OCI-LY3 (cell line): Measurements from ENCODE around the gene B3GALT6.
A peak's percentile ranks its signal among the peaks of the same experiment; 100 is the strongest.

Source experiments
- H2AFZ ChIP-seq: fragments of 200-600, 300-600 bp; shearing (Covaris generic); 2 replicates; pipeline ENCODE4 v1.6.0; 2014; ENCODE audit warnings: antibody characterized with exemption, low read depth, low read length
- H3K27ac ChIP-seq: fragments of 200-600, 300-600 bp; sonication (generic); 2 replicates; pipeline ENCODE4 v1.5.1; 2014; ENCODE audit warnings: mild to moderate bottlenecking, low read length, moderate library complexity, mixed read lengths
- H3K27me3 ChIP-seq: fragments of 200-600, 300-600 bp; sonication (generic); 2 replicates; pipeline ENCODE4 v1.6.1; 2014; ENCODE audit warnings: low read depth, low read length, mixed read lengths
- H3K36me3 ChIP-seq: fragments of 200-600, 300-600 bp; sonication (generic); replicated peaks from 2 replicates; pipeline ENCODE3; 2014; ENCODE audit warnings: low read depth, low read length, mixed read lengths
- H3K4me1 ChIP-seq: fragments of 300-600, 200-600 bp; sonication (generic); 2 replicates; pipeline ENCODE4 v1.6.1; 2014; ENCODE audit warnings: low read length, mixed read lengths
- H3K4me2 ChIP-seq: fragments of 200-600, 300-600 bp; sonication (generic); 2 replicates; pipeline ENCODE4 v1.6.1; 2014; ENCODE audit warnings: low read length, mixed read lengths
- H3K4me3 ChIP-seq: fragments of 300-600, 200-600 bp; sonication (generic); 2 replicates; pipeline ENCODE4 v1.5.1; 2014; ENCODE audit warnings: antibody characterized with exemption, mild to moderate bottlenecking, low read length, moderate library complexity
- H3K79me2 ChIP-seq: fragments of 300-600, 200-600 bp; shearing (Covaris generic); 2 replicates; pipeline ENCODE4 v1.6.1; 2014; ENCODE audit warnings: mild to moderate bottlenecking, low read length, mixed read lengths
- H3K9ac ChIP-seq: fragments of 300-600, 200-600 bp; shearing (Covaris generic); 2 replicates; pipeline ENCODE4 v1.6.0; 2014; ENCODE audit warnings: mild to moderate bottlenecking, low read length, moderate library complexity
- H3K9me3 ChIP-seq: fragments of 200-600, 300-600 bp; shearing (Covaris generic); 2 replicates; pipeline ENCODE4 v1.6.1; 2014; ENCODE audit warnings: low read length, mixed read lengths; ENCODE audit not compliant: insufficient read depth
- H4K20me1 ChIP-seq: fragments of 200-600, 300-600 bp; sonication (generic); 2 replicates; pipeline ENCODE4 v1.6.1; 2016; ENCODE audit warnings: low read length, mixed read lengths; ENCODE audit not compliant: insufficient read depth
- EZH2phosphoT487 ChIP-seq: fragments of 200-600 bp; shearing (Covaris generic); IDR thresholded peaks from 2 replicates; pipeline ENCODE4 v1.6.1; 2018; ENCODE audit warnings: antibody characterized with exemption, mixed run types, low read depth
- TF ChIP-seq, protein P1 (sequence below): fragments of 200-600, 300-600 bp; sonication (generic); IDR thresholded peaks from 2 replicates; pipeline ENCODE4 v1.5.1; 2014; ENCODE audit warnings: antibody characterized with exemption, low read length, low read depth

B3GALT6 gene

GRCh38 chr1:1199141-1199960, 32.7 kb upstream of the B3GALT6 start:
- H3K36me3 ChIP-seq = no peaks in the 10 kb centered on the region
- H3K79me2 ChIP-seq = no peaks in the 10 kb centered on the region
- H4K20me1 ChIP-seq = no peaks in the 10 kb centered on the region
- peaks cover 13% of the 10 kb centered on the region for H3K27me3 ChIP-seq
- no peak overlapping the region for H3K4me2 ChIP-seq
- H3K27ac ChIP-seq = no peak overlapping the region
- H2AFZ ChIP-seq = no peak overlapping the region
- H3K4me1 ChIP-seq = no peaks in the 10 kb centered on the region
- H3K4me3 ChIP-seq = no peak overlapping the region
- TF ChIP-seq, protein P1, sequence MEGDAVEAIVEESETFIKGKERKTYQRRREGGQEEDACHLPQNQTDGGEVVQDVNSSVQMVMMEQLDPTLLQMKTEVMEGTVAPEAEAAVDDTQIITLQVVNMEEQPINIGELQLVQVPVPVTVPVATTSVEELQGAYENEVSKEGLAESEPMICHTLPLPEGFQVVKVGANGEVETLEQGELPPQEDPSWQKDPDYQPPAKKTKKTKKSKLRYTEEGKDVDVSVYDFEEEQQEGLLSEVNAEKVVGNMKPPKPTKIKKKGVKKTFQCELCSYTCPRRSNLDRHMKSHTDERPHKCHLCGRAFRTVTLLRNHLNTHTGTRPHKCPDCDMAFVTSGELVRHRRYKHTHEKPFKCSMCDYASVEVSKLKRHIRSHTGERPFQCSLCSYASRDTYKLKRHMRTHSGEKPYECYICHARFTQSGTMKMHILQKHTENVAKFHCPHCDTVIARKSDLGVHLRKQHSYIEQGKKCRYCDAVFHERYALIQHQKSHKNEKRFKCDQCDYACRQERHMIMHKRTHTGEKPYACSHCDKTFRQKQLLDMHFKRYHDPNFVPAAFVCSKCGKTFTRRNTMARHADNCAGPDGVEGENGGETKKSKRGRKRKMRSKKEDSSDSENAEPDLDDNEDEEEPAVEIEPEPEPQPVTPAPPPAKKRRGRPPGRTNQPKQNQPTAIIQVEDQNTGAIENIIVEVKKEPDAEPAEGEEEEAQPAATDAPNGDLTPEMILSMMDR = no peak
- no peak for TF ChIP-seq EZH2phosphoT487
- H3K9ac ChIP-seq = no peak overlapping the region
- 0 out of 2 replicates have a peak, but pooled peaks cover 5% of the 10 kb centered on the region for H3K9me3 ChIP-seq

GRCh38 chr1:1199961-1200875, 31.8 kb upstream of the B3GALT6 start:
- Histone ChIP-seq H3K9me3 (no peaks in the 10 kb centered on the region), H3K4me1 (no peaks in the 10 kb centered on the region), H4K20me1 (no peaks in the 10 kb centered on the region), H3K4me2 (peak overlapping the region; percentile 65), H3K27ac (no peak overlapping the region), H3K9ac (peak overlapping the region; percentile 52), H2AFZ (no peak overlapping the region), H3K36me3 (no peaks in the 10 kb centered on the region), H3K79me2 (no peaks in the 10 kb centered on the region), H3K4me3 (peak overlapping the region; percentile 71), H3K27me3 (peaks cover 8% of the 10 kb centered on the region)
- TF ChIP-seq, protein P1 = no peak
- TF ChIP-seq EZH2phosphoT487 = no peak

- Histone ChIP-seq H3K4me2 (peak overlapping the region; percentile 65), H3K9ac (peak overlapping the region; percentile 52), H4K20me1 (no peaks in the 10 kb centered on the region), H3K27me3 (peaks cover 13% of the 10 kb centered on the region), H3K79me2 (no peaks in the 10 kb centered on the region), H3K36me3 (no peaks in the 10 kb centered on the region), H2AFZ (no peak overlapping the region), H3K4me3 (peak overlapping the region; percentile 71), H3K9me3 (no peaks in the 10 kb centered on the region), H3K27ac (no peak overlapping the region), H3K4me1 (peaks cover 4% of the 10 kb centered on the region)
- no peak for TF ChIP-seq EZH2phosphoT487
- TF ChIP-seq, protein P1 = no peak
These were observed 30.9 kb upstream of the B3GALT6 start for GRCh38 chr1:1200876-1201810.
